Stimulated activated CD4-positive, alpha-beta T cell treated with anti-CD3 and anti-CD28 coated beads, Interleukin-4, amount 100 ng/mL, for 48 hours (primary cell): ENCODE results near the gene ARHGEF2.
"Not testable (repeated sequence)": the region's sequence is repeated elsewhere in the genome, so short reads cannot be mapped to it uniquely, and the experiment has no call there.

ENCODE experiments used
- DNase-seq, 2 donors: peaks; one replicate each; pipeline ENCODE4 v3.0.0-alpha.2; 2020; ENCODE audit warnings: low read depth in 2 of 2

Gene ARHGEF2

DNA sequence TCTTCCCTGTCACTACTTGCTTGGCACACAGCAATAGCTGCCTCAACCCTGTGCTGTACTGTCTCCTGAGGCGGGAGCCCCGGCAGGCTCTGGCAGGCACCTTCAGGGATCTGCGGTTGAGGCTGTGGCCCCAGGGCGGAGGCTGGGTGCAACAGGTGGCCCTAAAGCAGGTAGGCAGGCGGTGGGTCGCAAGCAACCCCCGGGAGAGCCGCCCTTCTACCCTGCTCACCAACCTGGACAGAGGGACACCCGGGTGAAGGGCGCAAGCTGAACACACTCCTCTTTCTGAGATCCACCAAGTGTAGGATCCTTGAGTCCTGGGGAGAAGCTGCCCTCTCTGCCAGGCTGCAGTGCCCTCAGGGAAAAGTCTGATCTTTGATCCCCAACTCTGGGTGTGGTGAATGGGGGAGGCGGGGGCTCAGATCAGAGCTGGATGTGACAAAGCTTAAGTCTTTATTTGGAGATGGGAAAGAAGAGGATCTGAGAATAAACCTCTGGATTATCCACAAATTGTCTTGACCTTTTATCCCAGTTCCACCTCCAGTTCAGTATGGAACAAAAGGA lies 35.7 kb downstream of the ARHGEF2 start:
- no peak for DNase-seq

DNA sequence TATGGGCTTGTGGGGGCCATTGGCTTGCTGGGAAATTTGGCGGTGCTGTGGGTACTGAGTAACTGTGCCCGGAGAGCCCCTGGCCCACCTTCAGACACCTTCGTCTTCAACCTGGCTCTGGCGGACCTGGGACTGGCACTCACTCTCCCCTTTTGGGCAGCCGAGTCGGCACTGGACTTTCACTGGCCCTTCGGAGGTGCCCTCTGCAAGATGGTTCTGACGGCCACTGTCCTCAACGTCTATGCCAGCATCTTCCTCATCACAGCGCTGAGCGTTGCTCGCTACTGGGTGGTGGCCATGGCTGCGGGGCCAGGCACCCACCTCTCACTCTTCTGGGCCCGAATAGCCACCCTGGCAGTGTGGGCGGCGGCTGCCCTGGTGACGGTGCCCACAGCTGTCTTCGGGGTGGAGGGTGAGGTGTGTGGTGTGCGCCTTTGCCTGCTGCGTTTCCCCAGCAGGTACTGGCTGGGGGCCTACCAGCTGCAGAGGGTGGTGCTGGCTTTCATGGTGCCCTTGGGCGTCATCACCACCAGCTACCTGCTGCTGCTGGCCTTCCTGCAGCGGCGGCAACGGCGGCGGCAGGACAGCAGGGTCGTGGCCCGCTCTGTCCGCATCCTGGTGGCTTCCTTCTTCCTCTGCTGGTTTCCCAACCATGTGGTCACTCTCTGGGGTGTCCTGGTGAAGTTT lies 36.4 kb downstream of the ARHGEF2 start:
- DNase-seq, result no peak

DNA sequence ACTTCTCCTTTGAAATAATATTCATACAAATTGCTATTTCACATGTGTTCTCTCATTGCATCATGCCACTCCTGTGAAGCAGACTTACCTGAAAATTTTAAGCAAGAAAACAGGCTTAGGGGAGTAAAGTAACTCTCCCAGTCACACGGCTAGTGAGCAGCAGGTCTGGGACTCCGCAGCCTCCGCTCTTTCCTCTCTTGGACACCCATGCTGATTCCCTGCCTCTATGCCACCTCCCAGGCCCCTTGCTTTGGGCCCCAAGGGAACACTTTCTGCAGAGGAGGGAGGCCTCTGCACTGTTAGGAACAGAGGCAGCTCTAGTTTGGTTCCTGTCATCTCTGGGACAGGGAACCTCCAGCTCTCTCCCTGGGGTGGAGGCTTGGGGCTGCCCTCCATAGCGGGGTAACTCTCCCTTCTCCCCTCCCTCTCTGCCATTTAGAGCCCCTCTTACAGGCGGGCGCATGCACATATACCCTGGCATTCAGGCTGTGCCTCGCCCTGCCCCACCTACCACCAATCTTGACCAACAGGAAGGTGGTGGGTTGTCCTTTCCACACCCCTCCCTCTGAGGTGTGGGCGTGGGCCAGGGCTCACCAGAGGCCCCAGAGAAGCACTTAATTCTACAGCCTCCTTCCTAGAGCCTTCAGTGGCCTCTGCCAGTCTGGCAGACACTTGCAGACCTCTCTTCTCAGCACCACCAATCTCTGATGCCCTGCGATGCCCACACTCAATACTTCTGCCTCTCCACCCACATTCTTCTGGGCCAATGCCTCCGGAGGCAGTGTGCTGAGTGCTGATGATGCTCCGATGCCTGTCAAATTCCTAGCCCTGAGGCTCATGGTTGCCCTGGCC lies 37.1 kb downstream of the ARHGEF2 start, which contains the start of gene RXFP4:
Gene RXFP4, plus strand, starts transcription at position 646 of the 852 bp plus-strand sequence. Its CDS starts 72 bp downstream, at position 718.
- no peak for DNase-seq

DNA sequence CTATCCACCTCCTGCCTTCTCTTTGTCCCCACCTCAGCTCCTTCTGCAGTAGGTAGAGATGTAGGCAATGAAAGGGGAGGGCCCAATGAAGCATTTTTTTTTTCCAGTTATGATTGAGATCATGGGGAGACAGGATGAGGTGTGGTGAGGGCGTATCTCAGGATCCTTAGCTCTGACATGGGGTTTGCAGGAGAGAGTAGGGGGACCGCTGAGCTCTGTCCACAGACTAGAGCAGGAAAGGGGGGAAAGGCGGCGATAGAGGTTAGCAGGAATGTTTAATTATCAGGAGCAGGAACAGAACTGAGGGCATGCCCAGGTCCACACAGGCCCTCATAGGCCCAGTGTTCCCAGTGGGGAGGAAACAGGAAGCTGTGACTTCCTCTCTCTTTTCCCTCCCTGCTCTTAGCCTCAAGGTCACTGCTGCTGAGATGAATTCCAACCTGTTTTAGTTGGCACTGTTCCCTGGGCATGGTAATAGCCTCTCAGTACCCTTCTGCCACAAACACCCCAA lies 37.8 kb downstream of the ARHGEF2 start:
- no peak for DNase-seq

DNA sequence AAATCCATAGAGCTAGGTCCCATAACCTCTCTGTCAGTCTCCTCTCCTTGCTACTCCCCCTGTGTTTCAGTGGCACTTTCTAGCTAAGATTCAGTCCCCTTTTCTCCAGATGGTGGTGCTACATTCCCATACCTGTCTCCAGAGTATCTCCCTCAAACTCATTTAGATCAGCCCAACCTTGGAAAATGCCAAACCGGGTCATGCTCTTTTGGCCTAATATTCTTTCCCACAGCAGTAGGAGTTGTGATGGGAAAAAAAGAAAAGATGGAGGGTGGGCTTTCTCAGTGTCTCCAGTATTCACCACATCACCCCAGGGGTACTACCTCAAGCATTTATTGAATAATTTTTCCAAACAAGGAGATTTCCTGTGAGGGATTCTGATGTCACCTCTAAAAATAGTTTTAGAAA lies 40.1 kb downstream of the ARHGEF2 start:
- DNase-seq, result no peak

DNA sequence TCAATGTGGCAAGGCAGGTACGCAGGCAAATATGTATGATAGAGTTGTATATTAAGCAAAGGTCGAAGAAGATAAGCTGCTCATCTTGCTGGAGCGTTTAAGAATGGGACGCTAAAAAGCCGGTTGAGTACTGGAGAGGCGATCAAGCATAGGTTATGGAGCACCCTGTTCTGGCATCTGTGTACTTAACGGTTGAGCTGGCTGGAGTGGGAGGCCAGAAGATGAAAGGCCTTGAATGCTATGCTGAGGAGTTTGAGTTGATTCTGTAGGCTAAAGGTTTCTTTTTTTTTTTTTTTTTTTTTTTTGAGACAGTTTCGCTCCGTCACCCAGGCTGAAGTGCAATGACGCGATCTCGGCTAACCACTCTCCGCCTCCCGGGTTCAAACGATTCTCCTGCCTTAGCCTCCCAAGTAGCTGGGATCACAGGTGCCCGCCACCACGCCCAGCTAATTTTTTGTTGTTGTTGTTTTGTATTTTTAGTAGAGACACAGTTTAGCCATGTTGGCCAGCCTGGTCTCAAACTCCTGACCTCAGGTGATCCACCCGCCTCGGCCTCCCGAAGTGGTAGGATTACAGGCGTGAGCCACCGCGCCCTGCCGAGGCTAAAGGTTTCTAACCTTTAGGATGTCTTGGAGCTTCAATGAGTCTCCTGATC lies 43.3 kb downstream of the ARHGEF2 start:
- no peak for DNase-seq

DNA sequence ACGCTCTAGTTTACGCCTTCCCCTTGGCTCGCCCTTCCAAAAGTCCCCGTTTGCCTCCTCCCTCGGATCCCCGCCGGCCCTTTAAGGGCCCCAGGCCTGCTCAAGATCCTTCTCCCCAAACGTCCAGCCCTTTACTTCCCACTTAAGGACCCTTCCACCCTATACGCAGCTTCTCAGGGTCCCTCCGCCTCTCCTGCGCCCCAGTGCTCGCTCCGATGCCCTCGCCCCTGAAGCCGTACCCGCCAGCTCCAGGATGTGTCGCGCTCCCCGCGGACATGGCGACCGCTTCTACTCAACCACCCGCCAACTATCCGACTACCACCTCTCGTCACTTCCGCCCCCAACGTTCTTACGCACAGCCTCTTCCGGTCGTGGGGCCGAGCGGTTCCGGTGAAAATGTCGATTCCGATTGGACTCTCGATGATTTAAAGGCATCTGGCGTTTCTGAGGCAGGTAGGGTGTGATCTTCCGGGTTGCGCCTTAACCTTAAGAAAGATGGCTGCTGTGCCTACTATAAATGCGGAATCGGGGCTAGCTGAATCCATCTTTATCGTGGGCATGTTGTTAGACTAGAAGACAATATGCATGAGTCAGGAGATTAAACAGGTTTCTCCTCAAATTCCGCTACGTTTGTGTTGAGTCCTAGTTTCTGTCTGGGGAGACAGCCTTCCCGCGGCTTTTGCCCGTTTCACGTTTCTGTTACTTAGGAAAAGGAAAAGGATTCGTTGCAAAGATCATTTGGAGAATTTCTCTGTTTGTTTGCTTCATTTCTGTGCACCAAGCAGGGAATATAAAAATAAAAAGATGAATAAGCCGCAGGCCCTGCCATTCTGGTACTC lies 44.0 kb downstream of the ARHGEF2 start, which contains the start of gene KHDC4:
Gene KHDC4, minus strand, starts transcription at position 317 of the 839 bp plus-strand sequence. Its CDS starts 40 bp downstream, at position 277.
- peak; percentile 82 to 92 for DNase-seq

DNA sequence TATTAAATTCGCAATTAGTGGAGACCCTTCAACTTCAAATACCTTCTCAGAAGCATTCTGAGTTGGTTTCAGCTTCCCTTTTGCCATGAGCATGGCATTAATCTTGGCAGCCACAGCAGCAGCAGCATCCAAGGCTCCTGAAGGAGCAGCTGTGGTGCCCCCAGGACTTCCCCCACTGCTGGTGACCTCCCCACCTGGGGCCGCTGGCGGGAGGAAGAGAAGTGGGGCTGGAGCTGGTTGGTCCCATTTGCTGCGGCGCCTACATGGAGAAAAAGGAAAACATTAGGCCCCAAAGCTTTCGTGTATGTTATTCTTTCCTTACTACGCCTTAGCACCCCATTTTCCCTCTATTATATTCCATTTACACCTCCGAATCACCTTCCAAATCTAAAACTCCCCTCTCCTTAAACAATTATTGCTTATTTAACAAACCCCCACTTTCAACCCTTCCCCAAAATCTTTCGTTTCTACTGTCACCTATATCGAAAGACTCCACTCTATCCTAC lies 44.7 kb downstream of the ARHGEF2 start:
- no peak for DNase-seq

DNA sequence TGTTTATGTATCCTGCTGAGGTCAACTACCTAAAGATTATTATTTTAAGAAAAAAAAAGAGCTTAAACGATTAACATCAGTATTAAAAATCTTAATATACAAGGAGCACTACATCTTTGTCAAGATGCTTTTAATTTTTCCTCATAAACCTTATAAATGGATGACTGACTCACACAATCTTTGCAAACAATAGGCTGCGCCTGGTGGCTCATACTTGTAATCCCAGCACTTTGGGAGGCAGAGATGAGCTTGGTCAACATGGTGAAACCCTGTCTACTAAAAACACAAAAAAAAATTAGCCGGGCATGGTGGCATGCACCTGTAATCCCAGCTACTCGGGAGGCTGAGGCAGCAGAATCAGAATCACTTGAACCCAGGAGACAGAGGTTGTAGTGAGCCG lies 45.9 kb downstream of the ARHGEF2 start:
- no peak for DNase-seq

DNA sequence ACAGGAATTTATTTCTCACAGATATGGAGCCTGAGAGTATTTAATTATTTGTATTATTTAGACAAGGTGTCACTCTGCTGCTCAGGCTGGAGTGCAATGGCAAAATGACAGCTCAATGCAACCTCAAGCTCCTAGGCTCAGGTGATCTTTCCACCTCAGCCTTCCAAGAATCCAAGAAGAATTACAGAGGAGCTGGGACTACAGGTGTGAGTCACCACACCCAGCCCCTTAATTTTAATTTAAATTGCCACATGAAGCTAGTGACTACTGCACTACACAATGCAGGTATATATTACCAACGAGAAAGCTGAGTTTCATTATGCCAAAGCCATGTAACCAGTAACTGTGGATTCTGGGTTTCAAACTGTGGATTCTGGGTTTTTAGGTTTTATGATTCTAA lies 46.3 kb downstream of the ARHGEF2 start:
- DNase-seq, result no peak

DNA sequence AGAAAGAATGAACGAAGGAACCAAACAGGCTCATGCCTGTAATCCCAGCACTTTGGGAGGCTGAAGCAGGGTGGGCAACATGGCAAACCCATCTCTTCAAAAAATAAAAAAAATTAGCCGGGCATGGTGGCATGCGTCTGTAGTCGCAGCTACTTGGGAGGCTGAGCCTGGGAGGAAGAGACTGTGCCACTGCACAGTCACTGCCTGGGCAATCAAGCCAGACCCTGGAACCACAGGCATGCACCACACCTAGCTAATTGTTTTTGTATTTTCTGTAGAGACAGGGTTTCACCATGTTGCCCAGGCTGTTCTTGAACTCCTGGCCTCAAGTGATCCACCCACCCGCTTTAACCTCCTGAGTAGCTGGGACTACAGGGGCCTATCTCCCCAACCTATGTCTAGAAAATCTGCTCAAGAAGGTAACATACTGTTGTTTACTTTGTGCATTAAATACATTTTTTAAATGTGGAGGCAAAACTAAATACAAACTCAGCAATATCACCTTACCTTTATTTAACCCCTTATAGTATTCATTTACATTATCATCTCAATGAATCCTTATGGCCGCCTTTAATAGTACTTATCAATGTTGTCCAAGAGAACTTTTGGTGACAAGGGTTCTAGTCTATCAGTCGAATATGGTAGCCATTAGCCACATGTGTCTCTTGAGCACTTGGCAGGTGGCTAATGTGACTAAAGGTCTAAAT lies 46.9 kb downstream of the ARHGEF2 start:
- no peak for DNase-seq

DNA sequence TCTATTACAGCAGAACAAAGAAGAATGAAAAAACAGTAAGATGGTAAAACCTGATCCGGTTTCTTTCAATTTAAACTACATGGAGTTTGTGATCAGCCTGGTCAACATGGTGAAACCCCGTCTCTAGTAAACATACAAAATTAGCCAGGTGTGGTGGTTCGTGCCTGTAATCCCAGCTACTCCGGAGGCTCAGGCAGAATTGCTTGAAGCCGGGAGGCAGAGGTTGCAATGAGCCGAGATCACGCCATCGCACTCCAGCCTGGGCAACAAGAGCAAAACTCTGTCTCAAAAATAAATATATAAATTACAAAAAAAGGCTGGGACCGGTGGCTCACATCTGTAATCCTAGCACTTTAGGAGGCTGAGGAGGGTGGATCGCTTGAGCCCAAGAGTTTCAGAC lies 47.6 kb downstream of the ARHGEF2 start:
- DNase-seq, result not testable (repeated sequence)

DNA sequence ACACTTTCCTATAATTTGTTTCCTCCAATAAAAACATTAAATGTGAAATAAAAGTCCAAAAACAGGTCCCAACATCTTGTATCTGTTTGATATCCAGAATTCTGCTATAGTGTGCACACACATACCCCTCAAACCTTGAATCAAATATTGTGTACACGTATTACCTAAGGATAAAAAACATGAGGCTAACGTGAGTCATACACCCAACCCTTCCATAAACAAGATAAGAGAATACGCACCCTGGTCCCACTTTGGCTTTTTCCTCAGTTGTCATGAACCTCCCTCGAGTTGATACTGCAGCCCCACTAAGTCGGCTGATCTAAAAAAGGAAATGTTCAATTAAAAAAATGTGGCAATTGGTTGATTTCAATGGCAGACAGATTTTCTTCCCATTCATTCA lies 49.3 kb downstream of the ARHGEF2 start:
- no peak for DNase-seq

DNA sequence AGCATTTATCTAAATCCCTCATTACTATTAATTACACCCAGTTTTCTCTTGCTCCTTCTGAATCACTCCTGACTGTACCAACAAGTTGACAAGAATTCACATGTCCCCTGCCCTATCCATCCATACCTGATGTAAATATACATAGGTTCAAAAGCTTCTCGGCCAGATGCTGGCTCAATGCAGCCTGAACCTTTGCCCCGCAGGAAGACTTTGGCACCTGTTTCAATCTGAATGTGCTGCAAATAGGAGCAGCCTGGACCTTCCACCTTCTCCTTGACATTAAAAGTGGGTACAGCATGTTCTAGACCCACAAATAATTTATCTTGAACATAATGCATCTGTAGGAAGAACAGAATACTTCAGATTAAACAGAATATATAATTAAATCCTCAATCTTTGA lies 52.8 kb downstream of the ARHGEF2 start:
- no peak for DNase-seq

DNA sequence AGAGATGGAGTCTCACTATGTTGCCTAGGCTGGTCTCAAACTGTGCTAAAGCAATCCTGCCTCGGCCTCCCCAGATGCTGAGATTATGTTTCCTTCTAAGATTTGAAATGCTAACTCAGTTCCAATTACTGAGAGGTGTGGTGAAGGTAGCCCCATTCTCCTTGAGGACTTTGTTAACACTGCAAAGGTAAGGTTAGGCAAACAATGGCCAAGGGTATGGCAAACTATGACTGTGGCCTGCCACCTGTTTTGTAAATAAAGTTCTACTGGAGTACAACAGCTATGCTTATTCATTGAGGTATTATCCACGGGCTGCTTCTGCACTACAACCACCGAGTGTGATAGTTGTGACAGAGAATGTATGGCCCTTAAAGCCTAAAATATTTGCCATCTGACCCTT lies 57.6 kb downstream of the ARHGEF2 start:
- DNase-seq, result no peak

DNA sequence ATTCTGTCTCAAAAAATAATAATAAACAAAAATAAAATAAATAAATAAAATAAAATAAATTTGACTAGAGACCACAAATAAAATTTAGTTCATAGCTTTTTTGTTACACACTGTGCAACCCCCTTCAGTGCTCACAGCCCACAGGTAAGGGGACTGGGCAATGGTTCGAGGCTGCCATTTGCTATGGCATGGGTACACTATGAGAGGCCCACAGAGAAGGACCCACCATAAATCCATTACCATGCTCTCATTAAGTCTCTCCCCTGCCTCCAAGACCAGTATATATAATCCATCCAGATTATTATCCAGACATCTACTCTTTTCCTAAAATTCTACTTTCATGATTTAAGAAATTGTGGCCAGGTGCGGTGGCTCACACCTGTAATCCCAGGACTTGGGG lies 58.5 kb downstream of the ARHGEF2 start:
- no peak for DNase-seq

DNA sequence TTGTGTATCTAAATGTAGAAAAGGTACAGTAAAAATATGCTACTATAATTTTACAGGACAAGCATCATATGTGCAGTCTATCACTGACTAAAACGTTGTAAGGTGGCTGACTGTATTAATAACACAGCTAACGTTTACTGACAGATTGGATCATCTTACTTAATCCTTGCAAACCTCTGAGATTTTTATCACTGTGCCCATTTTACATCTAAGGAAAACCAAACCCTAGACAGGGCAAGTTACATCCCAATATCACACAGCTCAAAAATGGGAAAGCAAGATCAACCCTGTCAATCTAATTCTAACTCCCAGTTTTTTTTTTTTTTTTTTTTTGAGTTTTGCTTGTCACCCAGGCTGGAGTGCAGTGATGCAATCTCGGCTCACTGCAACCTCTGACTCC lies 59.7 kb downstream of the ARHGEF2 start:
- DNase-seq, result no peak

DNA sequence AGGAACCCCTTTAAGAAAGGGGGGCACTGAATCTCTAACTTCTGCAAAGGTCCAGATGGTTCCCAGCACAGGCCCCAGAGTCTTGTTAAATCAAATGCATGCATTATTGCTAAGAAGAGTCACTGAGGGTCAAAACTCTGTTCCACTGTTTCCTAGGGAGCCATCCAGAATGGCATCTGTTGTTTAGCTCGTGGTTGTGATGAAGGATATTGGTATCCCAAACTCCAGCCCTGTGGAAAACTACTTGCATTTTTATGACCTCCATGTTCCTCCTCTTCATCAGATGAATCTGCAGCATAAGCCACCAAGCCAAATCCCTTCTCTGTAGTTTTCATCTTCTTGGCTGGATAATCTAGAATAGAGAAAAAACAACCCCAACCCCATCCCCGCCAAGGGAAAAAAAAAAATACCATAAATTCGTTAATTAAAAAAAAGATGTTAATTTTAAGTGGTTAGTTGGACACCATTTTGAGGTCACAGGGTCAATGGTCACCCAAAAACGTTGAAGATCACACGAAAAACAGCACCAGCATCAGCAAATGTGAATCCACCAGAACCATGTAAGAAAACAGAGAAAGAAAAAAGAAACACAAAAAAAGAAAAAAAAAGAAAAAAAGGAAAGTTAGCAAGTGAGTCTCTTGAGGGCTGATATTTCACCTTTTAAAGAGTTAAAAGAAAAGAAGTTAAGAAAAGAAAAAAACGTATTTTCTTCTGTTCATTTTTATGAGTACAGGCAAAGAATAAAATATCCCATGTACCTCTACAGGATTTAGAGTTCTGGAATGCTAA lies 64.2 kb downstream of the ARHGEF2 start:
- no peak for DNase-seq

DNA sequence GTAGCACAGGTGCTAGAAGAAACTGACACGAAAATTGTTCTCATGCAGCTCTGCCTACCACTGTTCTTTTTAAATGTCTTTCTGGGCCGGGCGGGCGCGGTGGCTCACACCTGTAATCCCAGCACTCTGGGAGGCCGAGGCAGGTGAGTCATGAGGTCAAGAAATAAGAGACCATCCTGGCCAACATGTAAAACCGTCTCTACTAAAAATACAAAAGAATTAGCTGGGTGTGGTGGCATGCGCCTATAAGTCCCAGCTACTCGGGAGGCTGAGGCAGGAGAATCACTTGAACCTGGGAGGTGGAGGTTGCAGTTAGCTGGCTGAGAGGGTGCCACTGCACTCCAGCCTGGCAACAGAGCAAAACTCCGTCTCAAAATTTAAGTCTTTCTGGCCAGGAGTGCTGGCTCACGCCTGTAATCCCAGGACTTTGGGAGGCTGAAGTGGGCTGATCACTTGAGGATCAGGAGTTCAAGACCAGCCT lies 66.3 kb downstream of the ARHGEF2 start:
- no peak for DNase-seq
